ENCODE data around the gene PTPRJ. TPM values are rescaled to one million over a fixed set of nuclear protein-coding genes. Genes with fewer than 3 reads are reported as not detected.
"Not testable (repeated sequence)": the region's sequence is repeated elsewhere in the genome, so short reads cannot be mapped to it uniquely, and the experiment has no call there.

The PTPRJ gene
- polyA plus RNA-seq, 1 donor = 26.4 TPM

- no peak for DNase-seq
- WGBS (ENCODE audit: insufficient coverage, low lambda C conversion rate) = no CpG with 5 or more reads among the region's 6 CpGs
- Histone ChIP-seq H3K4me3 (ENCODE audit: low read length) (no peak overlapping the region), H3K27me3 (ENCODE audit: control insufficient read depth, insufficient read depth, low read length) (no peaks in the 10 kb centered on the region), H3K9me3 (ENCODE audit: control insufficient read depth, low read depth, low read length) (no peaks in the 10 kb centered on the region), H3K27ac (ENCODE audit: low read length) (no peak overlapping the region), H3K4me1 (ENCODE audit: control insufficient read depth, insufficient read depth, low read length) (no peaks in the 10 kb centered on the region), H3K36me3 (ENCODE audit: control insufficient read depth, insufficient read depth, low read length) (no peaks in the 10 kb centered on the region)
Measured at GRCh38 chr11:48180627-48181026, 200.3 kb downstream of the PTPRJ start.

DNA sequence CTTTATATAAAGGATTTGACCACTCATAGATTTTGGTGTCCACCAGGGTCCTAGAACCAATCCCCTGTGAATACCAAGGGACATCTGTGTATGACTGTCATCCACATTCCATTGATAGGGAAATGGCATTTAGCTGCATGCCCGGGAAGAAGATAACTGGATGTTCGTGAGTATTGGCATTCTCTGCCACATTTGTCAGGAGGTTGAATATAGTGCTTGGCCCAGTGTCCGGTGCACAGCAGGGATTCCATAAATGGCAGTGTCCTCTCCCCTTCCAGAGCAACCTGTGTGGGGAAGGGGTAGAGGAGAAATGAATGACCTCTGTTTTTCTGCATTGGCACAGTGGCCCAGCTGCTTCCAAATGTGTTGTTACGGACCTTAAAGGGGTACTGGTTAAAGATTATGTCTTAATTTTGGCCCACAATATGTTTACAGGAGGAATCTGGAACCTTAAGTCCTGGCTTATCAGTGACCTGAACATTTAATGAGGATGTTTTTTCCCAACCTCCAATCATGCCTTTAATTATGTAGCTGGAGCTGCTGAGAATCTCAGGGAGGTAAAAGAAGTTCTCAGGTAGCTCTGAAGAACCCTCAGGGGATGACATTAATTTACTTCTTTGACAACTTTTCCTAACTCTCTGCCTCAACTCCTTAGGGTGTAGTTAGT lies 202.6 kb downstream of the PTPRJ start:
- Histone ChIP-seq H3K36me3 (ENCODE audit: control insufficient read depth, insufficient read depth, low read length) (no peaks in the 10 kb centered on the region), H3K9me3 (ENCODE audit: control insufficient read depth, low read depth, low read length) (no peaks in the 10 kb centered on the region), H3K27ac (ENCODE audit: low read length) (no peak overlapping the region), H3K4me3 (ENCODE audit: low read length) (no peak overlapping the region), H3K4me1 (ENCODE audit: control insufficient read depth, insufficient read depth, low read length) (no peaks in the 10 kb centered on the region), H3K27me3 (ENCODE audit: control insufficient read depth, insufficient read depth, low read length) (no peaks in the 10 kb centered on the region)
- DNase-seq = no peak
- WGBS (ENCODE audit: insufficient coverage, low lambda C conversion rate) = no CpG with 5 or more reads among the region's 4 CpGs

DNA sequence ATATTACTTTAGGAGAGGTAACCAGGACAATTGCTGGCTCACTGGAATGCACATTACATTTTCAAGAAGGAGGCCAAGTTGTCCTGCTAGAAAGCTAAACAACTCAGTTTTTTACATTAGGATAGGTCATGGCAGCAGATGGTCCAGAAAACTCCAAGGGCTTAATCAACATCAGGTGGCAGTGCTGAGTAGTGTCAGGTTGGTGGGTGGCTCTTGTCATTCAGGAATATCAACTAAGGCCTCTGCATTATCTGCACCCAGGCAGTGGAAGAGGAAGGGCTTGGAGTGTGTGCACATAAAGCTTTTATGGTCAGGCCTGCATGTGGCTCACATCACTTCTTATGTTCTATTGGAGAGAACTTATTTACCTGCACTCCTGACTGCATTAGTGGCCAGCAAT lies 204.1 kb downstream of the PTPRJ start:
- H3K4me1 ChIP-seq (ENCODE audit: control insufficient read depth, insufficient read depth, low read length) = no peaks in the 10 kb centered on the region
- DNase-seq = no peak

GRCh38 chr11:48190906-48191654 lies 210.7 kb downstream of the PTPRJ start:
- H3K27me3 ChIP-seq (ENCODE audit: control insufficient read depth, insufficient read depth, low read length); H3K4me1 ChIP-seq (ENCODE audit: control insufficient read depth, insufficient read depth, low read length); H3K36me3 ChIP-seq (ENCODE audit: control insufficient read depth, insufficient read depth, low read length); H3K27ac ChIP-seq (ENCODE audit: low read length); DNase-seq; H3K4me3 ChIP-seq (ENCODE audit: low read length); H3K9me3 ChIP-seq (ENCODE audit: control insufficient read depth, low read depth, low read length): not testable (repeated sequence)
- WGBS (ENCODE audit: insufficient coverage, low lambda C conversion rate) = no CpG with 5 or more reads among the region's 10 CpGs

More for the DNA sequence above, 204.1 kb downstream of the PTPRJ start:
- H3K4me3 ChIP-seq (ENCODE audit: low read length) = no peak overlapping the region
- no peaks in the 10 kb centered on the region for H3K9me3 ChIP-seq (ENCODE audit: control insufficient read depth, low read depth, low read length)
- no peak overlapping the region for H3K27ac ChIP-seq (ENCODE audit: low read length)
- no peaks in the 10 kb centered on the region for H3K36me3 ChIP-seq (ENCODE audit: control insufficient read depth, insufficient read depth, low read length)
- no peaks in the 10 kb centered on the region for H3K27me3 ChIP-seq (ENCODE audit: control insufficient read depth, insufficient read depth, low read length)

DNA sequence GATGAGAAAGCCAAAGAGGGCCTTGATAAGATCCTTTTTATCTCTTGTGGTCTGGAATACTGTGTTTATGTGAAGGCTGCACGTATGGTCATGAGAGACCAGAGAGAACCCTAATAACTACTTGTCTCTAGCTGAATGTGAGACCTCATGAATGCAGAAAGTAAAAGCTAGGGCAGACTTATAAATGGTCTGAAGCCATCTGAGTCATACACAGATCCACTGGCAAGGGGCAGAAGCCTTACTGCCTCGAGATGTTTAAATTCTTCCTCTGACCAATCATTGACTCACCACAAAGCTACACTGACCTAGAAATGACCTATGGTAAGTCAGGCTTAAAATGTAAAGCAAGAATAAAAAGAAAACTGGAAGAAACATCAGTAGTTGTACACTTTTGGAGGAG lies 213.5 kb downstream of the PTPRJ start:
- Histone ChIP-seq H3K27me3 (ENCODE audit: control insufficient read depth, insufficient read depth, low read length) (no peaks in the 10 kb centered on the region), H3K27ac (ENCODE audit: low read length) (no peak overlapping the region), H3K36me3 (ENCODE audit: control insufficient read depth, insufficient read depth, low read length) (no peaks in the 10 kb centered on the region), H3K4me3 (ENCODE audit: low read length) (no peak overlapping the region), H3K4me1 (ENCODE audit: control insufficient read depth, insufficient read depth, low read length) (no peaks in the 10 kb centered on the region), H3K9me3 (ENCODE audit: control insufficient read depth, low read depth, low read length) (peaks cover 3% of the 10 kb centered on the region)
- no CpG with 5 or more reads among the region's 2 CpGs for WGBS (ENCODE audit: insufficient coverage, low lambda C conversion rate)
- no peak for DNase-seq

DNA sequence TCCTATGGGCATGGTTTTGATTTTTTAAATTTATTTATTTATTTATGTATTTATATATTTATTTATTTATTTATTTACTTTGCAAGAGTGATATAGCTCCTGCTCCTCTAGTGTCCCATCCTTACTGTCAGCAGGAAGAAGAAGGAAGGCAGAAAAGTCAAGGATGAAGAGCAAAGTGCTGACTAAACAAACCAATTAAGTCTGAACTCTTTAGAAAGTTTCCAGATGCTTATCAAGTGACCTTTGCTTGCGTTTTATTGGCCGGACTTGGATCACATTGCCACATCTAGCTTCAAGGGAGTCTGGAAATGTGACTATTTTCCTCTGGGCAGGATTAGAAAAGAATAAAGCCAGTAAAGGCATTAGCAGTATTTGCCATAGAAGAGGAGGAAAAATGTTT lies 227.5 kb downstream of the PTPRJ start:
- no peak for DNase-seq

DNA sequence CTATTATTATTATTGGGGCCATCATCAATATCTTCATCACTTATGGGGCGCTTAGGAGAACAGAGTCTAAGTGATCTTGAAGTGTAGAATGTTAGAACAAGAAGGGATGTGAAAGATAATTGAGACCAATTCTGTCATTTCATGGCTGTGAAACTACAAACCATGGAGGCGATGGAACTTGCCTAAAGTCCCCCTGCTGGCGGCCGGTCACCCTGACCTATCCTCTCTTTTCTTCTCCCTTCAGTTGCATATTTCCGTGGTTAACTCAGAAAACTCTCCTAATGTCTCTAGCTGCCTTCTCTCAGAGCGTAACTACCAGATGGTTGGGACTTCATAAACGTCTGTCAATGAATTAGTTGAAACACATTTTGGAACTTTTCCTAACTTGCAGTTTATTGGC lies 229.7 kb downstream of the PTPRJ start:
- Histone ChIP-seq H3K27ac (ENCODE audit: low read length) (no peak overlapping the region), H3K4me1 (ENCODE audit: control insufficient read depth, insufficient read depth, low read length) (no peaks in the 10 kb centered on the region), H3K9me3 (ENCODE audit: control insufficient read depth, low read depth, low read length) (no peaks in the 10 kb centered on the region), H3K4me3 (ENCODE audit: low read length) (no peak overlapping the region), H3K27me3 (ENCODE audit: control insufficient read depth, insufficient read depth, low read length) (no peaks in the 10 kb centered on the region), H3K36me3 (ENCODE audit: control insufficient read depth, insufficient read depth, low read length) (no peaks in the 10 kb centered on the region)
- DNase-seq = no peak
- WGBS (ENCODE audit: insufficient coverage, low lambda C conversion rate) = 0% methylated on average over 1 of the region's 7 CpGs

More for the DNA sequence above, 227.5 kb downstream of the PTPRJ start:
- Histone ChIP-seq H3K27me3 (ENCODE audit: control insufficient read depth, insufficient read depth, low read length) (no peaks in the 10 kb centered on the region), H3K36me3 (ENCODE audit: control insufficient read depth, insufficient read depth, low read length) (no peaks in the 10 kb centered on the region), H3K4me3 (ENCODE audit: low read length) (no peak overlapping the region), H3K4me1 (ENCODE audit: control insufficient read depth, insufficient read depth, low read length) (no peaks in the 10 kb centered on the region), H3K27ac (ENCODE audit: low read length) (no peak overlapping the region), H3K9me3 (ENCODE audit: control insufficient read depth, low read depth, low read length) (no peaks in the 10 kb centered on the region)
- WGBS (ENCODE audit: insufficient coverage, low lambda C conversion rate) = 60% methylated on average over 1 of the region's 2 CpGs

- no peak for DNase-seq
- Histone ChIP-seq H3K27me3 (ENCODE audit: control insufficient read depth, insufficient read depth, low read length) (no peaks in the 10 kb centered on the region), H3K9me3 (ENCODE audit: control insufficient read depth, low read depth, low read length) (no peaks in the 10 kb centered on the region), H3K4me3 (ENCODE audit: low read length) (no peak within 1 kb of the TSS), H3K27ac (ENCODE audit: low read length) (no peak within 1 kb of the TSS), H3K4me1 (ENCODE audit: control insufficient read depth, insufficient read depth, low read length) (no peaks in the 10 kb centered on the region), H3K36me3 (ENCODE audit: control insufficient read depth, insufficient read depth, low read length) (no peaks in the 10 kb centered on the region)
- 43% methylated on average over 1 of the region's 2 CpGs for WGBS (ENCODE audit: insufficient coverage, low lambda C conversion rate)
Measured at GRCh38 chr11:48216510-48216909, 236.2 kb downstream of the PTPRJ start, which contains the start of gene OR4B1. Gene OR4B1 (plus strand): TSS chr11:48216810. CDS start chr11:48216810, 0 bp downstream.

Other genes with a start within 250 kb of the PTPRJ start
- 122 TPM for gene FNBP4, start 213.2 kb upstream of the PTPRJ start, polyA plus RNA-seq
- 42.6 TPM for gene NUP160, start 132.2 kb upstream of the PTPRJ start, polyA plus RNA-seq
- not detected for gene OR4B1, start 236.3 kb downstream of the PTPRJ start, polyA plus RNA-seq